Ectodermal cell (in vitro differentiated cells): ENCODE data around the gene ATG4C. TPM values are rescaled to one million over a fixed set of nuclear protein-coding genes. Genes with fewer than 3 reads are reported as not detected.
A peak's percentile ranks its signal among the peaks of the same experiment; 100 is the strongest.
"Not testable (repeated sequence)": the region's sequence is repeated elsewhere in the genome, so short reads cannot be mapped to it uniquely, and the experiment has no call there.

Experiments
- H3K27ac ChIP-seq: 2 replicates; pipeline ENCODE4 v1.7.0; 2013; ENCODE audit warnings: mild to moderate bottlenecking, low read depth, low read length; ENCODE audit not compliant: insufficient read depth, poor library complexity, severe bottlenecking
- H3K27me3 ChIP-seq: 2 replicates; pipeline ENCODE4 v1.7.0; 2013; ENCODE audit warnings: mild to moderate bottlenecking, low read length; ENCODE audit not compliant: insufficient read depth, control insufficient read depth, poor library complexity, severe bottlenecking
- H3K36me3 ChIP-seq: one replicate; pipeline ENCODE4 v1.7.0; 2013; ENCODE audit warnings: low read length; ENCODE audit not compliant: control insufficient read depth, insufficient read depth
- H3K4me1 ChIP-seq: one replicate; pipeline ENCODE4 v1.7.0; 2013; ENCODE audit warnings: low read length; ENCODE audit not compliant: control insufficient read depth, insufficient read depth
- H3K4me3 ChIP-seq: 2 replicates; pipeline ENCODE4 v1.7.0; 2013; ENCODE audit warnings: low read depth, low read length, control low read depth; ENCODE audit not compliant: insufficient read depth
- H3K9me3 ChIP-seq: 2 replicates; pipeline ENCODE4 v1.7.0; 2013; ENCODE audit warnings: mild to moderate bottlenecking, low read length, moderate library complexity; ENCODE audit not compliant: control insufficient read depth
- WGBS, 2 experiments: methylation state at CpG; one replicate each; pipeline ENCODE4 v1.1.7; 2013; ENCODE audit warnings: missing lambda C conversion rate in 2 of 2; 5-methylcytosine and 5-hydroxymethylcytosine counted together
- polyA plus RNA-seq, 4 experiments: library from polyadenylated mRNA; stranded (reverse); fragments of 50-300 nt; gene quantifications; one replicate each; pipeline ENCODE4 v1.2.3, GENCODE V29; 2013

Gene ATG4C
- polyA plus RNA-seq (2013, experiment 1 of 4): 20.8 TPM
- polyA plus RNA-seq (2013, experiment 2 of 4): 23.1 TPM
- polyA plus RNA-seq (2013, experiment 3 of 4): 14.9 TPM
- polyA plus RNA-seq (2013, experiment 4 of 4): 16.1 TPM

- Histone ChIP-seq H3K36me3 (no peaks in the 10 kb centered on the region), H3K4me1 (no peaks in the 10 kb centered on the region), H3K4me3 (peak within 1 kb of the TSS; percentile 82), H3K27me3 (no peaks in the 10 kb centered on the region), H3K27ac (no peak within 1 kb of the TSS), H3K9me3 (no peaks in the 10 kb centered on the region)
- 0 to 1% methylated on average over 38 of the region's 38 CpGs for WGBS, 2 experiments
Observed at GRCh38 chr1:62783736-62784508, at the start of gene ATG4C. Gene ATG4C (plus strand): TSS chr1:62784132. CDS start chr1:62803787, 19,655 bp downstream.

- no peak overlapping the region for H3K4me3 ChIP-seq
- no peaks in the 10 kb centered on the region for H3K27me3 ChIP-seq
- no peaks in the 10 kb centered on the region for H3K4me1 ChIP-seq
- H3K27ac ChIP-seq: no peak overlapping the region
- whole genome bisulfite sequencing, 2 experiments: 93 to 100% methylated on average over 3 of the region's 3 CpGs
- H3K36me3 ChIP-seq: no peaks in the 10 kb centered on the region
- no peaks in the 10 kb centered on the region for H3K9me3 ChIP-seq
Observed at GRCh38 chr1:62735491-62736171, 48.3 kb upstream of the ATG4C start.

- WGBS, 2 experiments: 90 to 96% methylated on average over 2 of the region's 3 CpGs
Observed at GRCh38 chr1:62740701-62741100, 43.2 kb upstream of the ATG4C start.

GRCh38 chr1:62744611-62745577 lies 39.0 kb upstream of the ATG4C start:
- peaks cover 3% of the 10 kb centered on the region for H3K4me1 ChIP-seq
- WGBS, 2 experiments: 47 to 49% methylated on average over 3 of the region's 3 CpGs
- no peak overlapping the region for H3K4me3 ChIP-seq
- H3K36me3 ChIP-seq: no peaks in the 10 kb centered on the region
- no peak overlapping the region for H3K27ac ChIP-seq
- no peaks in the 10 kb centered on the region for H3K9me3 ChIP-seq
- no peaks in the 10 kb centered on the region for H3K27me3 ChIP-seq

More at GRCh38 chr1:62740701-62741100, 43.2 kb upstream of the ATG4C start:
- H3K4me3 ChIP-seq, H3K9me3 ChIP-seq, H3K27me3 ChIP-seq, H3K36me3 ChIP-seq, H3K4me1 ChIP-seq, H3K27ac ChIP-seq: not testable (repeated sequence)

- no peaks in the 10 kb centered on the region for H3K36me3 ChIP-seq
- H3K4me1 ChIP-seq: peaks cover 3% of the 10 kb centered on the region
- no peaks in the 10 kb centered on the region for H3K27me3 ChIP-seq
- no peak overlapping the region for H3K27ac ChIP-seq
- WGBS, 2 experiments: 75 to 78% methylated on average over 11 to 12 of the region's 12 CpGs
- no peaks in the 10 kb centered on the region for H3K9me3 ChIP-seq
- H3K4me3 ChIP-seq: no peak overlapping the region
Observed at GRCh38 chr1:62746086-62746808, 37.7 kb upstream of the ATG4C start.

- no peaks in the 10 kb centered on the region for H3K9me3 ChIP-seq
- H3K4me3 ChIP-seq: no peak overlapping the region
- no peak overlapping the region for H3K27ac ChIP-seq
- H3K36me3 ChIP-seq: no peaks in the 10 kb centered on the region
- H3K4me1 ChIP-seq: peaks cover 3% of the 10 kb centered on the region
- 89 to 100% methylated on average over 2 of the region's 3 CpGs for WGBS, 2 experiments
- H3K27me3 ChIP-seq: no peaks in the 10 kb centered on the region
Observed at GRCh38 chr1:62746809-62747138, 37.2 kb upstream of the ATG4C start.

GRCh38 chr1:62753031-62753965 lies 30.6 kb upstream of the ATG4C start:
- WGBS, 2 experiments: 92 to 95% methylated on average over 35 of the region's 35 CpGs

GRCh38 chr1:62754938-62755337 lies 29.0 kb upstream of the ATG4C start:
- 50 to 52% methylated on average over 13 of the region's 13 CpGs for WGBS, 2 experiments
- not testable (repeated sequence) for H3K9me3 ChIP-seq, H3K4me1 ChIP-seq, H3K27me3 ChIP-seq, H3K36me3 ChIP-seq, H3K27ac ChIP-seq, H3K4me3 ChIP-seq

More at GRCh38 chr1:62753031-62753965, 30.6 kb upstream of the ATG4C start:
- Histone ChIP-seq H3K27ac (no peak overlapping the region), H3K4me1 (no peaks in the 10 kb centered on the region), H3K36me3 (no peaks in the 10 kb centered on the region), H3K9me3 (no peaks in the 10 kb centered on the region), H3K4me3 (no peak overlapping the region), H3K27me3 (no peaks in the 10 kb centered on the region)
